Natural killer cell (primary cell): ENCODE data around the gene ABCC2. TPM values are rescaled to one million over a fixed set of nuclear protein-coding genes. Genes with fewer than 3 reads are reported as not detected.
"Not testable (repeated sequence)": the region's sequence is repeated elsewhere in the genome, so short reads cannot be mapped to it uniquely, and the experiment has no call there.

Experiments
- ATAC-seq, 3 donors: fragments of 150-1000 bp in 2 of 3; fragments of 200-7000 bp in 1 of 3; cut with Tn5 transposase; 1 replicate in 1 of 3; 2 replicates in 2 of 3; pipeline ENCODE4 v1.10.0; 2021; ENCODE audit warnings: mild to moderate bottlenecking in 2 of 3, moderate library complexity in 2 of 3
- DNase-seq, 2 donors: peaks; one replicate each; pipeline versions ENCODE4 v3.0.0 to v3.0.0-alpha.2; 2013 to 2021; ENCODE audit warnings: mixed read lengths in 1 of 2
- H3K27ac ChIP-seq: one replicate; pipeline ENCODE4 v1.5.1; 2013; ENCODE audit warnings: mild to moderate bottlenecking, low read length
- H3K27me3 ChIP-seq: one replicate; pipeline ENCODE4 v1.6.1; 2013; ENCODE audit warnings: low read length; ENCODE audit not compliant: control insufficient read depth, insufficient read depth
- H3K36me3 ChIP-seq: one replicate; pipeline ENCODE4 v1.6.1; 2013; ENCODE audit warnings: low read length; ENCODE audit not compliant: control insufficient read depth, insufficient read depth
- H3K4me1 ChIP-seq: one replicate; pipeline ENCODE4 v1.6.1; 2013; ENCODE audit warnings: low read length; ENCODE audit not compliant: control insufficient read depth, insufficient read depth
- H3K4me3 ChIP-seq: one replicate; pipeline ENCODE4 v1.5.1; 2013; ENCODE audit warnings: low read length
- H3K9me3 ChIP-seq: one replicate; pipeline ENCODE4 v1.6.1; 2013; ENCODE audit warnings: low read length; ENCODE audit not compliant: control insufficient read depth, insufficient read depth
- H3K27ac Mint-ChIP-seq, 2 donors: one replicate each; pipeline ENCODE4 v1.8.0; 2022; ENCODE audit warnings: mild to moderate bottlenecking in 2 of 2, mixed read lengths in 2 of 2, moderate library complexity in 1 of 2
- H3K27me3 Mint-ChIP-seq, 2 donors: one replicate each; pipeline ENCODE4 v1.8.0; 2022; ENCODE audit warnings: low read depth in 2 of 2, mixed read lengths in 2 of 2
- H3K36me3 Mint-ChIP-seq: one replicate; pipeline ENCODE4 v1.8.0; 2022; ENCODE audit warnings: mixed read lengths
- H3K4me1 Mint-ChIP-seq, 2 donors: one replicate each; pipeline ENCODE4 v1.8.0; 2022; ENCODE audit warnings: mixed read lengths in 2 of 2
- H3K4me3 Mint-ChIP-seq: one replicate; pipeline ENCODE4 v1.8.0; 2022; ENCODE audit warnings: mild to moderate bottlenecking, moderate library complexity, mixed read lengths
- H3K9me3 Mint-ChIP-seq, 2 donors: one replicate each; pipeline ENCODE4 v1.8.0; 2022; ENCODE audit warnings: mixed read lengths in 2 of 2
- CTCF ChIP-seq: fragments of 200-600 bp; IDR thresholded peaks from one replicate; pipeline ENCODE4 v1.8.0; 2022; ENCODE audit warnings: antibody characterized with exemption
- WGBS: methylation state at CpG from one replicate; pipeline ENCODE4 v1.1.7; 2013; ENCODE audit warnings: missing lambda C conversion rate; ENCODE audit not compliant: insufficient coverage; 5-methylcytosine and 5-hydroxymethylcytosine counted together
- intact Hi-C: fragments of 100-400 bp; cut with micrococcal nuclease; formaldehyde crosslinking; loops from one replicate; pipeline ENCODE4 v1.14.2; 2022
- total RNA-seq, 4 donors: library from RNA; stranded (reverse); fragments of 120-200 nt in 1 of 4; gene quantifications; one replicate each; pipeline versions ENCODE4 v1.2.3 to v1.2.4, GENCODE V29; 2013 to 2022

The ABCC2 gene
- total RNA-seq, 3 donors from 2014 or later (not counting 1 experiment from before 2014, with no cell fraction given), result 1.3 to 3.4 (median 2.7) TPM

GRCh38 chr10:99835947-99836346 lies 53.5 kb downstream of the ABCC2 start:
- Mint-ChIP-seq H3K27ac (no peak overlapping the region), H3K4me1 (peaks cover 0 to 5% of the 10 kb centered on the region in 2 donors), H3K27me3 (no peaks in the 10 kb centered on the region)

DNA sequence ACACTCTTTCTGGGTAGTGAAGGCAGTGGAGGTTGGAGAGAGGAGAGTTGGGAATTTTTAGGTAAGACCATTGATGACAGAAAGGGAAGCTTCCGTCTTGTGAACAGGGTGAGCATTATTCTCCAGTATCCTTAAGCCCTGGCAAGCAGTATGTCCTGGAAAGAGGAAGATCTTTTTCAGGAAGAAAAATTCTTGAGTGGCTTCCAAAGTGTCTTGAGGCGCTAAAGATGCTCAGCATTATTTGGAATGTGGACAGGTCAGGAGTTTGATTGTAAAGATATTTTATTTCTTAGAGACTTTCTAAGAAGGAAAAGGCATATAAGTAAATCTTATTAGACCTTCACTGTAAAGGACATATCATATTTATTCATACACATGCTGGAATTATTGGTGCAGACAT lies 54.3 kb downstream of the ABCC2 start:
- WGBS, result 96% methylated on average over 2 of the region's 2 CpGs
- H3K27ac ChIP-seq, result no peak overlapping the region
- Mint-ChIP-seq H3K27ac (no peak overlapping the region), H3K9me3 (no peaks in the 10 kb centered on the region), H3K4me1 (peaks cover 0 to 5% of the 10 kb centered on the region in 2 donors), H3K27me3 (no peaks in the 10 kb centered on the region), H3K4me3 (no peak overlapping the region), H3K36me3 (no peaks in the 10 kb centered on the region)
- no peaks in the 10 kb centered on the region for H3K9me3 ChIP-seq
- H3K27me3 ChIP-seq, result no peaks in the 10 kb centered on the region
- intact Hi-C loops, result no loop called here
- H3K36me3 ChIP-seq, result no peaks in the 10 kb centered on the region
- no peak for TF ChIP-seq CTCF
- no peaks in the 10 kb centered on the region for H3K4me1 ChIP-seq
- no peak for DNase-seq
- ATAC-seq, result no peak
- no peak overlapping the region for H3K4me3 ChIP-seq

More at GRCh38 chr10:99835947-99836346, 53.5 kb downstream of the ABCC2 start:
- Histone ChIP-seq H3K4me3 (no peak overlapping the region), H3K9me3 (no peaks in the 10 kb centered on the region), H3K36me3 (no peaks in the 10 kb centered on the region), H3K4me1 (no peaks in the 10 kb centered on the region), H3K27me3 (no peaks in the 10 kb centered on the region), H3K27ac (no peak overlapping the region)
- intact Hi-C loops, result no loop called here
- ATAC-seq, result no peak
- no peak for TF ChIP-seq CTCF
- Mint-ChIP-seq H3K4me3 (no peak overlapping the region), H3K36me3 (no peaks in the 10 kb centered on the region), H3K9me3 (no peaks in the 10 kb centered on the region)
- WGBS, result 98% methylated on average over 8 of the region's 8 CpGs
- no peak for DNase-seq

- not testable (repeated sequence) for ATAC-seq, DNase-seq, H3K4me1 ChIP-seq, H3K4me1 Mint-ChIP-seq, H3K4me3 Mint-ChIP-seq, H3K27me3 Mint-ChIP-seq, H3K9me3 ChIP-seq, H3K9me3 Mint-ChIP-seq, H3K36me3 Mint-ChIP-seq, H3K4me3 ChIP-seq, H3K36me3 ChIP-seq, H3K27me3 ChIP-seq, H3K27ac Mint-ChIP-seq, H3K27ac ChIP-seq
- intact Hi-C loops, result loop anchor here (10.0 kb wide), 1 partner anchor 174 kb away; no protein-coding TSS in a partner anchor
- WGBS, result 62% methylated on average over 2 of the region's 2 CpGs
Observed at GRCh38 chr10:99840859-99841258, 58.4 kb downstream of the ABCC2 start.

- Mint-ChIP-seq H3K4me1 (peaks cover 10 to 11% of the 10 kb centered on the region in 2 donors), H3K4me3 (no peak overlapping the region), H3K27ac (no peak overlapping the region), H3K9me3 (no peaks in the 10 kb centered on the region), H3K27me3 (peaks cover 0 to 2% of the 10 kb centered on the region in 2 donors), H3K36me3 (no peaks in the 10 kb centered on the region)
- Histone ChIP-seq H3K9me3 (no peaks in the 10 kb centered on the region), H3K27ac (no peak overlapping the region), H3K4me3 (no peak overlapping the region), H3K36me3 (no peaks in the 10 kb centered on the region), H3K27me3 (peaks cover 3% of the 10 kb centered on the region), H3K4me1 (peaks cover 10% of the 10 kb centered on the region)
- WGBS, result 90% methylated on average over 7 of the region's 7 CpGs
- TF ChIP-seq CTCF, result no peak
- ATAC-seq, result no peak
- intact Hi-C loops, result loop anchor here (10.0 kb wide), 1 partner anchor 173 kb away; no protein-coding TSS in a partner anchor
- DNase-seq, result no peak
Observed at GRCh38 chr10:99841746-99842145, 59.3 kb downstream of the ABCC2 start.
